Endothelial cell (in vitro differentiated cells): ENCODE results near the gene TMEM181. TPM values are rescaled to one million over a fixed set of nuclear protein-coding genes. Genes with fewer than 3 reads are reported as not detected.

ENCODE experiments used
- DNase-seq: peaks from one replicate; pipeline ENCODE4 v3.0.0; 2021; ENCODE audit warnings: low spot score
- H3K27ac Mint-ChIP-seq: one replicate; pipeline ENCODE4 v1.8.0; 2021; ENCODE audit warnings: mixed read lengths, inconsistent platforms; ENCODE audit not compliant: unreplicated experiment
- H3K27me3 Mint-ChIP-seq: one replicate; pipeline ENCODE4 v1.8.0; 2021; ENCODE audit warnings: mild to moderate bottlenecking, moderate library complexity, mixed read lengths, inconsistent platforms; ENCODE audit not compliant: unreplicated experiment
- H3K36me3 Mint-ChIP-seq: one replicate; pipeline ENCODE4 v1.8.0; 2021; ENCODE audit warnings: mild to moderate bottlenecking, low read depth, mixed read lengths, inconsistent platforms; ENCODE audit not compliant: unreplicated experiment
- H3K4me1 Mint-ChIP-seq: one replicate; pipeline ENCODE4 v1.8.0; 2021; ENCODE audit warnings: mild to moderate bottlenecking, mixed read lengths, inconsistent platforms; ENCODE audit not compliant: unreplicated experiment
- H3K4me3 Mint-ChIP-seq: one replicate; pipeline ENCODE4 v1.8.0; 2021; ENCODE audit warnings: mild to moderate bottlenecking, mixed read lengths, inconsistent platforms; ENCODE audit not compliant: unreplicated experiment
- H3K9me3 Mint-ChIP-seq: one replicate; pipeline ENCODE4 v1.8.0; 2021; ENCODE audit warnings: mixed read lengths, inconsistent platforms; ENCODE audit not compliant: unreplicated experiment
- CTCF ChIP-seq: fragments of 200-600 bp; sonication (generic); IDR thresholded peaks from one replicate; pipeline ENCODE4 v1.5.0; 2021; ENCODE audit warnings: antibody characterized with exemption; ENCODE audit not compliant: unreplicated experiment
- total RNA-seq: library from RNA; stranded (reverse); fragmentation: NEBNext Ultra II Directional; extraction: Animal tissue kit (Norgen Biotek cat#: 25700); gene quantifications from one replicate; pipeline ENCODE4 v1.2.1, GENCODE V29; 2021; ENCODE audit not compliant: unreplicated experiment

The TMEM181 gene
- total RNA-seq, 1 donor from 2014 or later: 29.5 TPM

- TF ChIP-seq CTCF: no peak
- H3K27ac Mint-ChIP-seq: peak overlapping the region; percentile 94
- H3K27me3 Mint-ChIP-seq: peaks cover 11% of the 10 kb centered on the region
- peaks cover 7% of the 10 kb centered on the region for H3K4me1 Mint-ChIP-seq
- H3K36me3 Mint-ChIP-seq: peaks cover 7% of the 10 kb centered on the region
- H3K9me3 Mint-ChIP-seq: no peaks in the 10 kb centered on the region
- DNase-seq: no peak
- H3K4me3 Mint-ChIP-seq: peak overlapping the region; percentile 98
Observed at GRCh38 chr6:158643836-158644230, 83.9 kb downstream of the TMEM181 start.

- Mint-ChIP-seq H3K27ac (peak within 1 kb of the TSS; percentile 94), H3K4me1 (peaks cover 7% of the 10 kb centered on the region), H3K36me3 (peaks cover 6% of the 10 kb centered on the region), H3K27me3 (peaks cover 13% of the 10 kb centered on the region), H3K9me3 (no peaks in the 10 kb centered on the region), H3K4me3 (peak within 1 kb of the TSS; percentile 98)
- peak; percentile 96 for DNase-seq
- TF ChIP-seq CTCF: no peak
Observed at GRCh38 chr6:158644231-158645063, 84.6 kb downstream of the TMEM181 start, which contains the start of gene DYNLT1. DYNLT1 (minus strand) TSS chr6:158644743; CDS start chr6:158644708, 35 bp downstream.

- peaks cover 3% of the 10 kb centered on the region for H3K36me3 Mint-ChIP-seq
- no peak for TF ChIP-seq CTCF
- peaks cover 7% of the 10 kb centered on the region for H3K4me1 Mint-ChIP-seq
- peak overlapping the region; percentile 80 for H3K27ac Mint-ChIP-seq
- no peak for DNase-seq
- peak overlapping the region; percentile 93 for H3K4me3 Mint-ChIP-seq
- no peaks in the 10 kb centered on the region for H3K9me3 Mint-ChIP-seq
- peaks cover 13% of the 10 kb centered on the region for H3K27me3 Mint-ChIP-seq
Observed at GRCh38 chr6:158645064-158646022, 85.5 kb downstream of the TMEM181 start.

GRCh38 chr6:158646023-158646910, 86.4 kb downstream of the TMEM181 start:
- H3K4me1 Mint-ChIP-seq: peaks cover 7% of the 10 kb centered on the region
- DNase-seq: no peak
- no peak for TF ChIP-seq CTCF
- H3K9me3 Mint-ChIP-seq: no peaks in the 10 kb centered on the region
- peak overlapping the region; percentile 93 for H3K4me3 Mint-ChIP-seq
- H3K27ac Mint-ChIP-seq: peak overlapping the region; percentile 58
- peaks cover 13% of the 10 kb centered on the region for H3K27me3 Mint-ChIP-seq
- peaks cover 3% of the 10 kb centered on the region for H3K36me3 Mint-ChIP-seq
